ENCODE measurements around the gene ZFP69. TPM values are rescaled to one million over a fixed set of nuclear protein-coding genes. Genes with fewer than 3 reads are reported as not detected.

ZFP69 gene
- total RNA-seq, 1 experiment from 2014 or later = not detected

- H4K20me1 ChIP-seq (ENCODE audit: insufficient read depth) = no peaks in the 10 kb centered on the region
- POLR2A ChIA-PET = no interaction called here
- H3K9me2 ChIP-seq (ENCODE audit: insufficient read depth) = no peaks in the 10 kb centered on the region
- ATAC-seq (no peak), DNase-seq (ENCODE audit: low read depth, low spot score) (no peak)
- no peak overlapping the region for H3K4me2 ChIP-seq (ENCODE audit: low read length)
- intact Hi-C loops (cut with micrococcal nuclease) = no loop called here
- no peaks in the 10 kb centered on the region for H3K27me3 ChIP-seq (ENCODE audit: insufficient read depth, low read length)
- no peak for TF ChIP-seq POLR2A (IDR thresholded peaks at IDR 0.05; ENCODE audit: borderline replicate concordance, extremely low read depth, insufficient read depth, insufficient read length)
- TF ChIP-seq CTCF (IDR thresholded peaks at IDR 0.05 in 2 of 3, conservative IDR thresholded peaks at IDR 0.05 in 1 of 3; ENCODE audit: borderline replicate concordance in 1 of 3, insufficient read depth in 1 of 3, low read depth in 2 of 3, low read length in 2 of 3) = no peak
- no peak for TF ChIP-seq JUND (IDR thresholded peaks at IDR 0.05)
- no peak for TF ChIP-seq SIN3A (IDR thresholded peaks at IDR 0.05; ENCODE audit: low read depth)
- TF ChIP-seq YY1 (IDR thresholded peaks at IDR 0.05; ENCODE audit: extremely low read depth, insufficient replicate concordance, low read depth, low read length) = no peak
- no peak for TF ChIP-seq ATF3 (IDR thresholded peaks at IDR 0.05)
- no peak for TF ChIP-seq EZH2 (IDR thresholded peaks at IDR 0.05)
- no peak for TF ChIP-seq ZFX (IDR thresholded peaks at IDR 0.05)
- TF ChIP-seq CBX3 (IDR thresholded peaks at IDR 0.05; ENCODE audit: low read depth) = no peak
- no peak for TF ChIP-seq SRF (IDR thresholded peaks at IDR 0.05; ENCODE audit: low read depth)
- TF ChIP-seq RAD21 (IDR thresholded peaks at IDR 0.05; ENCODE audit: low read depth) = no peak
- 0 out of 4 replicates have a peak, but pooled peaks cover 0 to 3% of the 10 kb centered on the region in 2 experiments for H3K9me3 ChIP-seq (ENCODE audit: control insufficient read depth in 1 of 2, insufficient read depth in 1 of 2, low read depth in 1 of 2, low read length in 2 of 2)
- no peak overlapping the region for H2AFZ ChIP-seq (ENCODE audit: low read depth, low read length, poor library complexity, severe bottlenecking)
- no peak overlapping the region for H3K4me3 ChIP-seq (replicated peaks in 1 of 2; ENCODE audit: low read depth in 1 of 2, low read length in 2 of 2)
- H3K4me1 ChIP-seq (ENCODE audit: control insufficient read depth in 1 of 2, insufficient read depth in 2 of 2, low read length in 2 of 2) = no peaks in the 10 kb centered on the region
- no peaks in the 10 kb centered on the region for H3K79me2 ChIP-seq (ENCODE audit: insufficient read depth, low read length)
- CTCF ChIA-PET = interaction anchor here (3.0 kb wide), 1 partner anchor 292 kb away, joined by 16 read pairs; no protein-coding TSS in a partner anchor
- RAD21 ChIA-PET (ENCODE audit: low non-redundant PET in 1 of 2, low total read pairs in 2 of 2, uncharacterized antibody in 2 of 2, unreplicated experiment in 2 of 2) = no interaction called here
- no peak overlapping the region for H3K27ac ChIP-seq (ENCODE audit: low read depth, low read length)
- no TSS peak for BruUV-seq (replicated peaks)
- no peaks in the 10 kb centered on the region for H3K36me3 ChIP-seq (ENCODE audit: control insufficient read depth in 1 of 2, insufficient read depth in 2 of 2, low read length in 2 of 2)
- H3K9ac ChIP-seq (ENCODE audit: low read length) = no peak overlapping the region
Measured at GRCh38 chr1:40435876-40436275, 41.2 kb upstream of the ZFP69 start.
